ENCODE results near the gene SOD2.

DNA sequence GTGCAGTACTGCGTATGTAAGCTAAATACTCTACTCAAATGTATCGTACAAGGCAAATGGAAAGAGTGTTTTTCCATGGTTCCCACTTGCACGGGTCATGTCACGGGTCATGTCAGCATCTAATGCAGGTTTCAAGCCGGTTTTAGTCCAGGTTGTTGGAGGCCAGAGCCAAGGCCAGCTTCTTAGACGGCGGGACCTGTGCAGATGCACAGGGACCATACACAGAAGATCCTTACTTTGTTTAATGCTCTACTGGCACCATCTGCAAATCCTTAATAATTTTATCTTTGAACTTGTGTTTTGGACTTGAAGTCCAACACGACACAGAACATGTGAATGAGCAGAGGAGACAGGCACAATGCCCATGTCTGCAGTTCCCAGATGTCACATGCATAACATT is 42.7 kb downstream of the SOD2 start:
- no peak for TF ChIP-seq POLR2A (IDR thresholded peaks at IDR 0.05)
- TF ChIP-seq, protein P1, sequence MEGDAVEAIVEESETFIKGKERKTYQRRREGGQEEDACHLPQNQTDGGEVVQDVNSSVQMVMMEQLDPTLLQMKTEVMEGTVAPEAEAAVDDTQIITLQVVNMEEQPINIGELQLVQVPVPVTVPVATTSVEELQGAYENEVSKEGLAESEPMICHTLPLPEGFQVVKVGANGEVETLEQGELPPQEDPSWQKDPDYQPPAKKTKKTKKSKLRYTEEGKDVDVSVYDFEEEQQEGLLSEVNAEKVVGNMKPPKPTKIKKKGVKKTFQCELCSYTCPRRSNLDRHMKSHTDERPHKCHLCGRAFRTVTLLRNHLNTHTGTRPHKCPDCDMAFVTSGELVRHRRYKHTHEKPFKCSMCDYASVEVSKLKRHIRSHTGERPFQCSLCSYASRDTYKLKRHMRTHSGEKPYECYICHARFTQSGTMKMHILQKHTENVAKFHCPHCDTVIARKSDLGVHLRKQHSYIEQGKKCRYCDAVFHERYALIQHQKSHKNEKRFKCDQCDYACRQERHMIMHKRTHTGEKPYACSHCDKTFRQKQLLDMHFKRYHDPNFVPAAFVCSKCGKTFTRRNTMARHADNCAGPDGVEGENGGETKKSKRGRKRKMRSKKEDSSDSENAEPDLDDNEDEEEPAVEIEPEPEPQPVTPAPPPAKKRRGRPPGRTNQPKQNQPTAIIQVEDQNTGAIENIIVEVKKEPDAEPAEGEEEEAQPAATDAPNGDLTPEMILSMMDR (IDR thresholded peaks at IDR 0.05) = no peak
